Thymus (tissue), 11 donors: Measurements from ENCODE around the gene DIP2C. TPM values are rescaled to one million over a fixed set of nuclear protein-coding genes. Genes with fewer than 3 reads are reported as not detected.

Source experiments
- DNase-seq, 9 donors: peaks; one replicate each; pipeline ENCODE4 v3.0.0-alpha.2; 2013; ENCODE audit warnings: low spot score in 9 of 9, low read depth in 6 of 9, missing footprints in 1 of 9
- H3K27ac ChIP-seq, 2 donors: one replicate each; pipeline ENCODE4 v1.5.1; 2013; ENCODE audit warnings: control low read depth in 1 of 2, low read depth in 1 of 2, low read length in 1 of 2, mild to moderate bottlenecking in 1 of 2, moderate library complexity in 1 of 2
- H3K27me3 ChIP-seq, 2 donors: one replicate each; pipeline ENCODE4 v1.5.1; 2013; ENCODE audit warnings: low read length in 1 of 2; ENCODE audit not compliant: control insufficient read depth in 2 of 2, insufficient read depth in 1 of 2
- H3K36me3 ChIP-seq, 2 donors: one replicate each; pipeline ENCODE4 v1.5.1; 2013; ENCODE audit warnings: low read length in 1 of 2, mild to moderate bottlenecking in 1 of 2, moderate library complexity in 1 of 2; ENCODE audit not compliant: control insufficient read depth in 2 of 2, insufficient read depth in 2 of 2
- H3K4me1 ChIP-seq, 2 donors: one replicate each; pipeline ENCODE4 v1.5.1; 2013; ENCODE audit warnings: low read length in 2 of 2; ENCODE audit not compliant: control insufficient read depth in 2 of 2, insufficient read depth in 2 of 2
- H3K4me3 ChIP-seq, 2 donors: one replicate each; pipeline ENCODE4 v1.5.1; 2013; ENCODE audit warnings: low read length in 2 of 2, control low read depth in 1 of 2, mild to moderate bottlenecking in 1 of 2
- H3K9me3 ChIP-seq, 2 donors: one replicate each; pipeline ENCODE4 v1.5.1; 2013; ENCODE audit warnings: low read length in 1 of 2, mild to moderate bottlenecking in 1 of 2; ENCODE audit not compliant: control insufficient read depth in 2 of 2, insufficient read depth in 1 of 2
- WGBS: extraction: QIAGEN DNeasy Blood & Tissue Kit; methylation state at CpG from one replicate; pipeline ENCODE4 v1.1.7; 2013; 5-methylcytosine and 5-hydroxymethylcytosine counted together
- polyA plus RNA-seq: library from polyadenylated mRNA; stranded (reverse); fragments of 200-250 nt; gene quantifications from one replicate; pipeline ENCODE4 v1.2.3, GENCODE V29; 2013
- total RNA-seq: library from RNA; stranded (reverse); fragments of 120-200 nt; gene quantifications from one replicate; pipeline ENCODE4 v1.2.4, GENCODE V29; 2013
- donor health status: healthy.

The DIP2C gene
- total and polyA plus RNA-seq, 2 donors: 2.2 to 3.4 TPM

GRCh38 chr10:359093-359492 is 330.4 kb downstream of the DIP2C start:
- H3K36me3 ChIP-seq: no peaks in the 10 kb centered on the region
- no peak for DNase-seq
- no peaks in the 10 kb centered on the region for H3K9me3 ChIP-seq
- H3K27ac ChIP-seq: no peak overlapping the region
- H3K27me3 ChIP-seq: peaks cover 0 to 24% of the 10 kb centered on the region in 2 donors
- H3K4me1 ChIP-seq: peaks cover 0 to 5% of the 10 kb centered on the region in 2 donors
- H3K4me3 ChIP-seq: no peak overlapping the region
- WGBS: 95% methylated on average over 18 of the region's 18 CpGs

- DNase-seq: no peak
- Histone ChIP-seq H3K27ac (no peak overlapping the region), H3K36me3 (no peaks in the 10 kb centered on the region), H3K9me3 (no peaks in the 10 kb centered on the region), H3K4me1 (peaks cover 0 to 10% of the 10 kb centered on the region in 2 donors), H3K4me3 (no peak overlapping the region), H3K27me3 (peaks cover 0 to 37% of the 10 kb centered on the region in 2 donors)
- 98% methylated on average over 40 of the region's 40 CpGs for WGBS
Observed at GRCh38 chr10:357201-357950, 332.1 kb downstream of the DIP2C start.

GRCh38 chr10:356452-356851 is 333.0 kb downstream of the DIP2C start:
- Histone ChIP-seq H3K4me3 (no peak overlapping the region), H3K4me1 (peaks cover 0 to 15% of the 10 kb centered on the region in 2 donors), H3K27me3 (peaks cover 0 to 40% of the 10 kb centered on the region in 2 donors), H3K9me3 (no peaks in the 10 kb centered on the region), H3K27ac (no peak overlapping the region), H3K36me3 (no peaks in the 10 kb centered on the region)
- no peak for DNase-seq
- WGBS: 85% methylated on average over 8 of the region's 8 CpGs

- peaks cover 0 to 17% of the 10 kb centered on the region in 2 donors for H3K4me1 ChIP-seq
- peaks cover 0 to 44% of the 10 kb centered on the region in 2 donors for H3K27me3 ChIP-seq
- WGBS: 95% methylated on average over 20 of the region's 20 CpGs
- no peak overlapping the region for H3K4me3 ChIP-seq
- DNase-seq: no peak
- H3K9me3 ChIP-seq: no peaks in the 10 kb centered on the region
- H3K36me3 ChIP-seq: no peaks in the 10 kb centered on the region
- H3K27ac ChIP-seq: no peak overlapping the region
Observed at GRCh38 chr10:354901-355617, 334.4 kb downstream of the DIP2C start.

- H3K27ac ChIP-seq: peak overlapping the region; percentile 7 to 57
- H3K9me3 ChIP-seq: peaks cover 1 to 3% of the 10 kb centered on the region in 2 donors
- peaks cover 4 to 6% of the 10 kb centered on the region in 2 donors for H3K36me3 ChIP-seq
- peaks cover 0 to 17% of the 10 kb centered on the region in 2 donors for H3K4me1 ChIP-seq
- H3K4me3 ChIP-seq: no peak overlapping the region
- peaks cover 0 to 50% of the 10 kb centered on the region in 2 donors for H3K27me3 ChIP-seq
- DNase-seq: no peak
- 92% methylated on average over 21 of the region's 21 CpGs for WGBS
Observed at GRCh38 chr10:352476-353235, 336.8 kb downstream of the DIP2C start.

GRCh38 chr10:351770-352334 is 337.6 kb downstream of the DIP2C start:
- H3K27ac ChIP-seq: peak overlapping the region in 1 of 2 donors; percentile 33
- H3K4me3 ChIP-seq: no peak overlapping the region
- H3K27me3 ChIP-seq: peaks cover 0 to 46% of the 10 kb centered on the region in 2 donors
- peaks cover 0 to 17% of the 10 kb centered on the region in 2 donors for H3K4me1 ChIP-seq
- WGBS: 84% methylated on average over 13 of the region's 13 CpGs
- H3K9me3 ChIP-seq: peaks cover 1 to 8% of the 10 kb centered on the region in 2 donors
- DNase-seq: peak in 6 of 9 donors; percentile 50 to 88 (median 57)
- H3K36me3 ChIP-seq: peaks cover 4 to 6% of the 10 kb centered on the region in 2 donors

GRCh38 chr10:350981-351501 is 338.4 kb downstream of the DIP2C start:
- 94% methylated on average over 35 of the region's 35 CpGs for WGBS
- Histone ChIP-seq H3K36me3 (peaks cover 4 to 6% of the 10 kb centered on the region in 2 donors), H3K4me1 (peaks cover 0 to 17% of the 10 kb centered on the region in 2 donors), H3K27me3 (peaks cover 0 to 43% of the 10 kb centered on the region in 2 donors), H3K27ac (no peak overlapping the region), H3K9me3 (peaks cover 1 to 8% of the 10 kb centered on the region in 2 donors), H3K4me3 (no peak overlapping the region)
- no peak for DNase-seq

GRCh38 chr10:349081-349480 is 340.4 kb downstream of the DIP2C start:
- 97% methylated on average over 24 of the region's 24 CpGs for WGBS
- Histone ChIP-seq H3K36me3 (peaks cover 6 to 8% of the 10 kb centered on the region in 2 donors), H3K27me3 (peaks cover 0 to 35% of the 10 kb centered on the region in 2 donors), H3K4me3 (no peak overlapping the region), H3K4me1 (peaks cover 0 to 17% of the 10 kb centered on the region in 2 donors), H3K27ac (no peak overlapping the region), H3K9me3 (peaks cover 1 to 8% of the 10 kb centered on the region in 2 donors)
- no peak for DNase-seq
